Measurements from ENCODE around the gene FAM110D.

Gene FAM110D

GRCh38 chr1:26164861-26165842, 6.3 kb downstream of the FAM110D start:
- H3K36me3 ChIP-seq (ENCODE audit: insufficient read depth, low read length) = no peaks in the 10 kb centered on the region
- H3K9ac ChIP-seq (ENCODE audit: low read length) = no peak overlapping the region
- no peak overlapping the region for H3K27ac ChIP-seq (ENCODE audit: low read depth, low read length, poor library complexity, severe bottlenecking)
- no peaks in the 10 kb centered on the region for H4K20me1 ChIP-seq (ENCODE audit: insufficient read depth, low read length)
- no peaks in the 10 kb centered on the region for H3K9me3 ChIP-seq (ENCODE audit: low read length)
- H3K9me2 ChIP-seq (ENCODE audit: low read depth, low read length) = no peaks in the 10 kb centered on the region
- peaks cover 7% of the 10 kb centered on the region; the same call in 1 of the 2 replicates for H3K27me3 ChIP-seq (ENCODE audit: insufficient read depth, low read length)
- H3F3A ChIP-seq (ENCODE audit: insufficient read depth, low read length) = no peaks in the 10 kb centered on the region
- H3K79me2 ChIP-seq (ENCODE audit: insufficient read depth, low read length) = no peaks in the 10 kb centered on the region
- H2AFZ ChIP-seq (ENCODE audit: low read length) = no peak overlapping the region
- no peak overlapping the region for H3K4me2 ChIP-seq (ENCODE audit: low read length)
- no peak for TF ChIP-seq EZH2 (IDR thresholded peaks at IDR 0.05; ENCODE audit: borderline replicate concordance, low read length)
- TF ChIP-seq CTCF (IDR thresholded peaks at IDR 0.05; ENCODE audit: low read length) = no peak
- peaks cover 13% of the 10 kb centered on the region for H3K4me1 ChIP-seq (ENCODE audit: insufficient read depth, low read length, severe bottlenecking)
- H3K4me3 ChIP-seq (ENCODE audit: low read depth, low read length, poor library complexity, severe bottlenecking) = no peak overlapping the region

- no peak for TF ChIP-seq EZH2 (IDR thresholded peaks at IDR 0.05; ENCODE audit: borderline replicate concordance, low read length)
- no peak for TF ChIP-seq CTCF (IDR thresholded peaks at IDR 0.05; ENCODE audit: low read length)
- peaks cover 3% of the 10 kb centered on the region; the same call in 1 of the 2 replicates for H3K27me3 ChIP-seq (ENCODE audit: insufficient read depth, low read length)
- no peaks in the 10 kb centered on the region for H3K79me2 ChIP-seq (ENCODE audit: insufficient read depth, low read length)
- no peak overlapping the region for H3K4me3 ChIP-seq (ENCODE audit: low read depth, low read length, poor library complexity, severe bottlenecking)
- no peak overlapping the region for H3K27ac ChIP-seq (ENCODE audit: low read depth, low read length, poor library complexity, severe bottlenecking)
- peaks cover 8% of the 10 kb centered on the region for H3K36me3 ChIP-seq (ENCODE audit: insufficient read depth, low read length)
- no peaks in the 10 kb centered on the region for H3K9me2 ChIP-seq (ENCODE audit: low read depth, low read length)
- H3K9ac ChIP-seq (ENCODE audit: low read length) = no peak overlapping the region
- H3K9me3 ChIP-seq (ENCODE audit: low read length) = no peaks in the 10 kb centered on the region
- H3K4me2 ChIP-seq (ENCODE audit: low read length) = no peak overlapping the region
- H2AFZ ChIP-seq (ENCODE audit: low read length) = no peak overlapping the region
- peaks cover 25% of the 10 kb centered on the region for H3K4me1 ChIP-seq (ENCODE audit: insufficient read depth, low read length, severe bottlenecking)
- H4K20me1 ChIP-seq (ENCODE audit: insufficient read depth, low read length) = no peaks in the 10 kb centered on the region
- H3F3A ChIP-seq (ENCODE audit: insufficient read depth, low read length) = no peaks in the 10 kb centered on the region
These were observed 7.9 kb downstream of the FAM110D start for GRCh38 chr1:26166719-26167281.

- no peak within 1 kb of the TSS for H2AFZ ChIP-seq (ENCODE audit: low read length)
- H3F3A ChIP-seq (ENCODE audit: insufficient read depth, low read length) = no peaks in the 10 kb centered on the region
- peak within 1 kb of the TSS; percentile 94 for H3K4me2 ChIP-seq (ENCODE audit: low read length)
- H3K4me1 ChIP-seq (ENCODE audit: insufficient read depth, low read length, severe bottlenecking) = peaks cover 24% of the 10 kb centered on the region
- H3K9me3 ChIP-seq (ENCODE audit: low read length) = no peaks in the 10 kb centered on the region
- H3K4me3 ChIP-seq (ENCODE audit: low read depth, low read length, poor library complexity, severe bottlenecking) = peak within 1 kb of the TSS; percentile 79
- peak within 1 kb of the TSS; percentile 82 for H3K9ac ChIP-seq (ENCODE audit: low read length)
- TF ChIP-seq CTCF (IDR thresholded peaks at IDR 0.05; ENCODE audit: low read length) (no peak), EZH2 (IDR thresholded peaks at IDR 0.05; ENCODE audit: borderline replicate concordance, low read length) (no peak)
- H3K79me2 ChIP-seq (ENCODE audit: insufficient read depth, low read length) = no peaks in the 10 kb centered on the region
- H3K36me3 ChIP-seq (ENCODE audit: insufficient read depth, low read length) = peaks cover 9% of the 10 kb centered on the region
- no peaks in the 10 kb centered on the region for H4K20me1 ChIP-seq (ENCODE audit: insufficient read depth, low read length)
- H3K27ac ChIP-seq (ENCODE audit: low read depth, low read length, poor library complexity, severe bottlenecking) = no peak within 1 kb of the TSS
- peaks cover 1% of the 10 kb centered on the region; the same call in 1 of the 2 replicates for H3K27me3 ChIP-seq (ENCODE audit: insufficient read depth, low read length)
- H3K9me2 ChIP-seq (ENCODE audit: low read depth, low read length) = no peaks in the 10 kb centered on the region
These were observed 9.7 kb downstream of the FAM110D start, which contains the start of gene C1orf232 for GRCh38 chr1:26168410-26169197. Gene C1orf232, minus strand, starts transcription at chr1:26168963. Its CDS starts 464 bp downstream, at chr1:26168499.
